Measurements from ENCODE around the gene PPP1R3F. TPM values are rescaled to one million over a fixed set of nuclear protein-coding genes. Genes with fewer than 3 reads are reported as not detected.

The PPP1R3F gene
- polyA plus RNA-seq, 3 donors from 2014 or later: 1.9 to 3.4 (median 2.1) TPM

DNA sequence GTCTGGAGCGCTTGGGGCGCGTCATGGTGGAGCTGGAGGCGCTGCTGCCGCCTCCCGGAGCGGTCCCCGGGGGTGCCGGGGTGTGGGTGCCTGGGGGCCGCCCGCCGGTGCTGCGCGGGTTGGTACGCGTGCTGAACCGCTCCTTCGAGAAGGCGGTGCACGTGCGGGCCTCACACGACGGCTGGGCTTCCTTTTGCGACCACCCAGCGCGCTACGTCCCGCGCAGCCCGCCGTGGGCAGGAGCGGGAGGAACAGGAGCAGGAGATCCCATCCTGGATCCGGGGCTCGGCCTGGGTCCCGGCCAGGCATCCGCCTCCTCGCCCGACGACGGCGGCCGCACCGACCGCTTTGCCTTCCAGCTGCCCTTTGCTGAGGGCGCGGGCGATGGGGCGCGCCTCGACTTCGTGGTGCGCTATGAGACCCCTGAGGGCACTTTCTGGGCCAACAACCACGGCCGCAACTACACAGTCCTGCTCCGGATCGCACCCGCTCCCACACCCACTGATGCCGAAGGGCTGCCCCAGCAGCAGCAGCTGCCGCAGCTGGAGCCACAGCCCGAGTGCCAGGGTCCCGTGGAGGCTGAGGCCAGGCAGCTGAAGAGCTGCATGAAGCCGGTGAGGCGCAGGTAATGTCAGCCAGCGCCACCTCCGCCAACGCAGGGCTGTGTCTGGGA lies 792 bp downstream of the PPP1R3F start:
- H3K9me3 Mint-ChIP-seq: peaks cover 0 to 2% (median 0%) of the 10 kb centered on the region in 6 donors
- H3K36me3 Mint-ChIP-seq: peaks cover 0 to 3% (median 0%) of the 10 kb centered on the region in 3 donors
- peaks cover 9 to 16% (median 11%) of the 10 kb centered on the region in 3 donors for H3K27me3 Mint-ChIP-seq (ENCODE audit: low read depth in 3 of 3)
- no peak for DNase-seq
- peaks cover 46 to 55% of the 10 kb centered on the region in 2 donors for H3K4me1 Mint-ChIP-seq
- peak overlapping the region in 1 of 6 donors; percentile 87 for H3K27ac Mint-ChIP-seq
- H3K4me3 Mint-ChIP-seq: peak overlapping the region; percentile 28 to 72 (median 62)

- H3K27me3 Mint-ChIP-seq (ENCODE audit: low read depth in 3 of 3): peaks cover 9 to 16% (median 11%) of the 10 kb centered on the region in 3 donors
- H3K4me1 Mint-ChIP-seq: peaks cover 49 to 65% of the 10 kb centered on the region in 2 donors
These were observed 1.7 kb downstream of the PPP1R3F start for GRCh38 chrX:49271341-49271740.

DNA sequence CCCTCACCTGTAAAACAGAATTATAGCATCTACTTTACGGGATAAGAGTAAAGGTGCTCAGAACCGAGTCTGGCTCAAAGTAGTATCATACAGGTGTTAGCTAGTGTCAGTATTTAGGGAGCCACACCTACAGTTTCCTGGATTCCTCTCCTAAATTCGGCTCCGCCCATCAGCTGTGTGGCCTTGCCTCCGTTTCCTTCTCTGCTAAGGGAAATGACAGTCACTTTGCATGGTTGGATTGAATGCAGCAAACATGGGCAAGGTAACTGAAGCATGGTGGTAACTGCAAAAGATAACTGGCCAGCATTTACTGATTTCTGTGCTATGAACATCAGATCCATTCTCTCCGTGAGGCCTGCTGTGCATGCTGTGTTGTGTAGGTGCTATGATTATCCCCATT lies 2.8 kb downstream of the PPP1R3F start:
- Mint-ChIP-seq H3K4me1 (peaks cover 50 to 69% of the 10 kb centered on the region in 2 donors), H3K36me3 (peaks cover 0 to 3% (median 0%) of the 10 kb centered on the region in 3 donors), H3K27ac (peak overlapping the region in 5 of 6 donors; percentile 66 to 88 (median 80)), H3K27me3 (ENCODE audit: low read depth in 3 of 3) (peaks cover 9 to 16% (median 11%) of the 10 kb centered on the region in 3 donors), H3K9me3 (peaks cover 0 to 2% (median 0%) of the 10 kb centered on the region in 6 donors), H3K4me3 (peak overlapping the region in 4 of 5 donors; percentile 29 to 68 (median 52))
- DNase-seq: no peak

More at GRCh38 chrX:49271341-49271740, 1.7 kb downstream of the PPP1R3F start:
- Mint-ChIP-seq H3K36me3 (peaks cover 0 to 3% (median 0%) of the 10 kb centered on the region in 3 donors), H3K4me3 (peak overlapping the region; percentile 58 to 72 (median 62)), H3K27ac (peak overlapping the region; percentile 9 to 87 (median 74)), H3K9me3 (peaks cover 0 to 2% (median 0%) of the 10 kb centered on the region in 6 donors)
- DNase-seq: no peak

GRCh38 chrX:49273181-49273727 lies 3.7 kb downstream of the PPP1R3F start:
- Mint-ChIP-seq H3K4me3 (peak overlapping the region; percentile 16 to 68 (median 51)), H3K36me3 (peaks cover 0 to 3% (median 0%) of the 10 kb centered on the region in 3 donors), H3K9me3 (peaks cover 0 to 2% (median 0%) of the 10 kb centered on the region in 6 donors), H3K27ac (peak overlapping the region; percentile 61 to 88 (median 76)), H3K27me3 (ENCODE audit: low read depth in 3 of 3) (peaks cover 11 to 17% (median 13%) of the 10 kb centered on the region in 3 donors), H3K4me1 (peaks cover 50 to 72% of the 10 kb centered on the region in 2 donors)
- DNase-seq: peak; percentile 13 to 43 (median 38)

DNA sequence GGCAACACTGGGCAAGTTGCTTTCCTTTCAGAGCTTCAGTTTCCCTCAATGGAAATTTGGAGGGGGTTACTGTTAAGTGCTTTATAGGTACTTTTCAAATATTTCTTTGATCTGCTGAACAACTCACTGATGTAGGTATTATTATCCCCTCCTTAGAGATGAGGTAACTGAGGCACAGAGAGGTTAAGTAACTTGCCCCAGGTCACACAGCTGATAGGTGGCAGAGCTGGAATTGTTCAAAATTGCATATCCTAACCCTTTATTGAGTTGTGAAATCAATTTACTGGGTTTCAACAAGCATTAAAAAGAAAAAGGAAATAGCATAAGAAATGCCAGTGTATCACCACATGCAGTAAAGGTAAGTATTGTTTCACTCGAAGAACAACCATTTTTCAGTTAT lies 6.6 kb downstream of the PPP1R3F start:
- peaks cover 41 to 58% of the 10 kb centered on the region in 2 donors for H3K4me1 Mint-ChIP-seq
- H3K36me3 Mint-ChIP-seq: no peaks in the 10 kb centered on the region
- H3K27me3 Mint-ChIP-seq (ENCODE audit: low read depth in 3 of 3): peaks cover 2 to 14% (median 5%) of the 10 kb centered on the region in 3 donors
- H3K4me3 Mint-ChIP-seq: no peak overlapping the region
- H3K27ac Mint-ChIP-seq: no peak overlapping the region
- no peak for DNase-seq
- peaks cover 0 to 2% (median 0%) of the 10 kb centered on the region in 6 donors for H3K9me3 Mint-ChIP-seq

DNA sequence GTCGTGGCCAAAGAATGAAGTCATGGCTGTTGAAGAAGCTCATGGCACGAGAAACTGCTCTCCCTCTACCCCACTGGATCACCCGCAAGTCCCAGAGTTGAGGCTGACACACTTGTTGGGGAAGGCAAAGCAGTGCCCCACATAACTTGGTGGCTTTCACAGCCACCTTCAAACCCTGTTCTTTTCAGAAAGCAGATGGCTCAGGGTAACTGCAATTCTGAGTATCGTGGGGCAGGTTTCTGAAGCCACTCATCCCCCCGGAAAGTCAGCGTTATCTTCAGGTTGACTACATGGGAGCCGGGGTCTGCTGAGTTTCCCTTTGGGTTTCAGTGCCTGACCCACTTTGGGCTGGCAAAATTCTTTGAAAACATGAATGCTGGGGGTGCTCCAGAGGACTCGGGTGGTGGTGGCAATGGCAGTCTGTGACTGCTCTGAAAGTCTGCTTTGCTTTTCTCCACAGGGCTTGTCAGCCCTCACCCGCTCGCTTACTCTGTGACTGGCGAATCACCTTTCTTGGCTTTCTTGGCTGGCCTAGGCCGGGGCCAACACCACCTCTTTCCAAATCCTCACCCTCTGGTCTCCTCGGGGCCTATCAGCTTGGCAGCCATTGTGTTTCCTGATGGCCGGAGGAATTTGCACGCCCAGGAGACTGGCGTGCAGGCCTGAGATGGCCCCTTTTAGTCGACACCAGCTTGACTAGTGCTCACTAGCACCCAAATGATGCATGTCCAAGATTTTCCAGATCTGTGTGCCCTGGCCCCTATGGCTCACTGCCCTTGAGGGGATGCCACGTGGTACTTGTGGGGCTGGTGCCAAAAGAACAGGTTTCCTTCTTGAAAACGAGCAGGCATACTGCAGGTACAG lies 7.3 kb downstream of the PPP1R3F start:
- peaks cover 2 to 14% (median 5%) of the 10 kb centered on the region in 3 donors for H3K27me3 Mint-ChIP-seq (ENCODE audit: low read depth in 3 of 3)
- peaks cover 0 to 2% (median 0%) of the 10 kb centered on the region in 6 donors for H3K9me3 Mint-ChIP-seq
- H3K27ac Mint-ChIP-seq: no peak overlapping the region
- DNase-seq: no peak
- no peak overlapping the region for H3K4me3 Mint-ChIP-seq
- peaks cover 36 to 54% of the 10 kb centered on the region in 2 donors for H3K4me1 Mint-ChIP-seq
- H3K36me3 Mint-ChIP-seq: no peaks in the 10 kb centered on the region

- peaks cover 0 to 4% (median 4%) of the 10 kb centered on the region in 3 donors for H3K36me3 Mint-ChIP-seq
- H3K4me3 Mint-ChIP-seq: no peak overlapping the region
- peak overlapping the region in 2 of 6 donors; percentile 11 to 59 for H3K27ac Mint-ChIP-seq
- DNase-seq: no peak
- peaks cover 2 to 16% (median 5%) of the 10 kb centered on the region in 3 donors for H3K27me3 Mint-ChIP-seq (ENCODE audit: low read depth in 3 of 3)
- peaks cover 0 to 2% (median 0%) of the 10 kb centered on the region in 6 donors for H3K9me3 Mint-ChIP-seq
- peaks cover 31 to 48% of the 10 kb centered on the region in 2 donors for H3K4me1 Mint-ChIP-seq
These were observed 7.9 kb downstream of the PPP1R3F start for GRCh38 chrX:49277535-49277830.

DNA sequence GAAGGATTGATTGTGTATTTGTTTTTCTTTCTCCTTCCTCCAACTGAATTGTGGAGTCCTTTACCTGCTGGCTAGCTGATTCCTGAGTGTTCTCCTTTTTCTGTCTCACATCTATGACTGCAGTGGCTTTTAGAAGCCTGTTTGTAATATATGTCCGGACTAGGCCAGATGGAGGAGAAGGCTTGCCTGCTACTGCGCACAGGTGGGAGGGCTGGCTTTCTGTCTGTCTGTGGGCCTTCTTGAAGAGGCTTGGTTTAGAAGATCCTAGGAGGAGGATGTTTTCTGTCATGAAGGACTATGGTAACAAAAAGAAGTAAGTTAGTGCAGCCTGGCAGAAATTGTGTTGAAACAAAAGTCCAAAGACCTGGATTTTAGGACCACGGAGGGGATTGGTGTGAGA lies 8.5 kb downstream of the PPP1R3F start:
- Mint-ChIP-seq H3K36me3 (peaks cover 0 to 4% (median 4%) of the 10 kb centered on the region in 3 donors), H3K4me1 (peaks cover 25 to 42% of the 10 kb centered on the region in 2 donors), H3K27ac (peak overlapping the region in 1 of 6 donors; percentile 59), H3K9me3 (peaks cover 0 to 2% (median 0%) of the 10 kb centered on the region in 6 donors), H3K27me3 (ENCODE audit: low read depth in 3 of 3) (peaks cover 2 to 18% (median 5%) of the 10 kb centered on the region in 3 donors), H3K4me3 (no peak overlapping the region)
- DNase-seq: no peak

GRCh38 chrX:49282647-49283011 lies 13.0 kb downstream of the PPP1R3F start:
- no peak for DNase-seq
- Mint-ChIP-seq H3K4me3 (no peak overlapping the region), H3K4me1 (peaks cover 3 to 13% of the 10 kb centered on the region in 2 donors), H3K9me3 (no peaks in the 10 kb centered on the region), H3K27ac (no peak overlapping the region), H3K27me3 (ENCODE audit: low read depth in 3 of 3) (peaks cover 2 to 17% (median 5%) of the 10 kb centered on the region in 3 donors), H3K36me3 (peaks cover 0 to 4% (median 4%) of the 10 kb centered on the region in 3 donors)

GRCh38 chrX:49284212-49284611 lies 14.6 kb downstream of the PPP1R3F start:
- H3K9me3 Mint-ChIP-seq: no peaks in the 10 kb centered on the region
- H3K4me1 Mint-ChIP-seq: peaks cover 11 to 17% of the 10 kb centered on the region in 2 donors
- H3K27ac Mint-ChIP-seq: no peak overlapping the region
- peaks cover 0 to 4% (median 4%) of the 10 kb centered on the region in 3 donors for H3K36me3 Mint-ChIP-seq
- H3K4me3 Mint-ChIP-seq: no peak overlapping the region
- peaks cover 0 to 14% (median 2%) of the 10 kb centered on the region in 3 donors for H3K27me3 Mint-ChIP-seq (ENCODE audit: low read depth in 3 of 3)
- no peak for DNase-seq

DNA sequence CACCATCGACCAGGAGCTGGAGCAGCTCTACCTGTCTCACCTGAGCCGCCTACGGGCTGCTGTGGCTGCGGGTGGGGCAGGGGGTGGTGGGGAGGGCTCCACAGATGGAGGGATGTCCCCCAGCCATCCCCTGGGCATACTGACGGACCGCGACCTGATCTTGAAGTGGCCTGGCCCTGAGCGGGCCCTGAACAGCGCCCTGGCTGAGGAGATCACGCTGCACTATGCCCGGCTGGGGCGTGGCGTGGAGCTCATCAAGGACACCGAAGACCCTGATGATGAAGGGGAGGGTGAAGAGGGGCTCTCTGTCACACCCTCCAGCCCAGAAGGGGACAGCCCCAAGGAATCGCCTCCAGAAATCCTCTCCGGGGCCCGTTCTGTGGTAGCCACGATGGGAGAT lies 16.5 kb downstream of the PPP1R3F start:
- H3K36me3 Mint-ChIP-seq: peaks cover 0 to 4% (median 4%) of the 10 kb centered on the region in 3 donors
- H3K4me1 Mint-ChIP-seq: peaks cover 11 to 17% of the 10 kb centered on the region in 2 donors
- DNase-seq: no peak
- no peak overlapping the region for H3K27ac Mint-ChIP-seq
- H3K4me3 Mint-ChIP-seq: no peak overlapping the region
- no peaks in the 10 kb centered on the region for H3K9me3 Mint-ChIP-seq
- peaks cover 0 to 9% (median 4%) of the 10 kb centered on the region in 3 donors for H3K27me3 Mint-ChIP-seq (ENCODE audit: low read depth in 3 of 3)

GRCh38 chrX:49286581-49286980 lies 17.0 kb downstream of the PPP1R3F start:
- no peak overlapping the region for H3K27ac Mint-ChIP-seq
- H3K36me3 Mint-ChIP-seq: peaks cover 0 to 4% (median 4%) of the 10 kb centered on the region in 3 donors
- H3K27me3 Mint-ChIP-seq (ENCODE audit: low read depth in 3 of 3): peaks cover 0 to 8% (median 5%) of the 10 kb centered on the region in 3 donors

DNA sequence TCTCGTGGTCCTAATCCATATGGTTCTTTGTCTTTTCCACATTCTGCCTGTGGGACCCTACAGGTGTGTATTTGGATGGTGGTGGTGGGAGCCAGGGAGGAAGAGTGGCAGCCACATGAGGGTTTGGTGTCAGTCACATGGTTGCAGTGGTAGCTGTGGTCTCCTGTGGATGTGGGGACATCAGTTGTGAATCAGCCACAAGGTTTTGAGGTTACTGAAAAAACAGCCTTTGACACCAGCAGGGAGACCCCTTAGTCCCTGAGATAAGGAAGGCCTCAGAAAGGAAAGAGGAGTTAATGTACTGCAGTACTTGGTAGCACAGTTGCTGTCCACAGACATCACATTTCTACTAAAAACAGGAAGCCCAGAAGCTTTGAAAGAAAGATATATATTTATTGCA lies 18.1 kb downstream of the PPP1R3F start:
- no peaks in the 10 kb centered on the region for H3K36me3 Mint-ChIP-seq
- no peak for DNase-seq
- no peak overlapping the region for H3K27ac Mint-ChIP-seq
- peaks cover 14 to 24% of the 10 kb centered on the region in 2 donors for H3K4me1 Mint-ChIP-seq
- no peaks in the 10 kb centered on the region for H3K9me3 Mint-ChIP-seq
- H3K27me3 Mint-ChIP-seq (ENCODE audit: low read depth in 3 of 3): peaks cover 2 to 5% (median 4%) of the 10 kb centered on the region in 3 donors
- H3K4me3 Mint-ChIP-seq: no peak overlapping the region

More at GRCh38 chrX:49286581-49286980, 17.0 kb downstream of the PPP1R3F start:
- DNase-seq: no peak
- Mint-ChIP-seq H3K4me3 (no peak overlapping the region), H3K9me3 (no peaks in the 10 kb centered on the region), H3K4me1 (peaks cover 11 to 17% of the 10 kb centered on the region in 2 donors)
